Gastroesophageal sphincter (tissue), 4 donors: ENCODE measurements around the gene MAP4K4. TPM values are rescaled to one million over a fixed set of nuclear protein-coding genes. Genes with fewer than 3 reads are reported as not detected.

ENCODE experiments used
- ATAC-seq: fragments of 150-250 bp; one replicate; pipeline ENCODE4 v1.9.1; 2016; ENCODE audit warnings: mild to moderate bottlenecking, moderate library complexity
- H3K27ac ChIP-seq, 4 donors: fragments of 200-600 bp; sonication (generic) in 3 of 4; 1 replicate in 3 of 4; 2 replicates in 1 of 4; pipeline ENCODE4 v1.5.1; 2016 to 2019
- H3K27me3 ChIP-seq: fragments of 200-600 bp; sonication (generic); one replicate; pipeline ENCODE4 v1.5.1; 2019
- H3K36me3 ChIP-seq, 2 donors: fragments of 200-600 bp; sonication (generic); one replicate each; pipeline ENCODE4 v1.5.1; 2019; ENCODE audit warnings: control low read depth in 1 of 2
- H3K4me1 ChIP-seq, 3 donors: fragments of 200-600 bp; sonication (generic); 1 replicate in 2 of 3; 2 replicates in 1 of 3; pipeline ENCODE4 v1.5.1; 2016 to 2019; ENCODE audit warnings: control low read depth in 2 of 3
- H3K4me3 ChIP-seq, 2 donors: fragments of 200-600 bp; sonication (generic); one replicate each; pipeline ENCODE4 v1.5.1; 2019; ENCODE audit warnings: mild to moderate bottlenecking in 1 of 2, moderate library complexity in 1 of 2
- H3K9me3 ChIP-seq, 3 donors: fragments of 200-600 bp; sonication (generic); one replicate each; pipeline ENCODE4 v1.5.1; 2017 to 2019; ENCODE audit warnings: control low read depth in 2 of 3
- CTCF ChIP-seq, 4 experiments: fragments of 200-600 bp in 2 of 4; fragments of 450-650 bp in 2 of 4; sonication (generic) in 1 of 4; IDR thresholded peaks; one replicate each; pipeline ENCODE4 v1.5.1; 2017 to 2019; ENCODE audit warnings: antibody characterized with exemption in 4 of 4, mild to moderate bottlenecking in 2 of 4, moderate library complexity in 2 of 4
- EP300 ChIP-seq: sonication (generic); formaldehyde crosslinking; IDR thresholded peaks from one replicate; pipeline ENCODE4 v1.6.1; 2017; ENCODE audit warnings: antibody characterized with exemption, mild to moderate bottlenecking
- POLR2A ChIP-seq, 2 donors: fragments of 450-650 bp; IDR thresholded peaks; one replicate each; pipeline ENCODE4 v1.6.1; 2017; ENCODE audit warnings: antibody characterized with exemption in 2 of 2, mild to moderate bottlenecking in 2 of 2, moderate library complexity in 1 of 2
- POLR2AphosphoS5 ChIP-seq: sonication (generic); formaldehyde crosslinking; IDR thresholded peaks from one replicate; pipeline ENCODE4 v1.6.1; 2017; ENCODE audit warnings: antibody characterized with exemption
- WGBS, 2 donors: methylation state at CpG; one replicate each; pipeline ENCODE4 v1.1.5; 2018; ENCODE audit warnings: low coverage in 1 of 2; 5-methylcytosine and 5-hydroxymethylcytosine counted together
- total RNA-seq, 4 donors: library from RNA; depleted of rRNA; stranded (reverse); fragments of >200 nt; gene quantifications; one replicate each; pipeline ENCODE4 v1.1.0, GENCODE V29; 2016

MAP4K4 gene
- total RNA-seq, 4 donors from 2014 or later, result 35.8 to 59.5 (median 48.9) TPM

- WGBS, 2 donors, result 18 to 19% methylated on average over 8 to 15 of the region's 31 CpGs
- peak; percentile 9 for ATAC-seq
These were observed 1.0 kb upstream of the MAP4K4 start for GRCh38 chr2:101696272-101697123.

GRCh38 chr2:101698014-101698843 lies 722 bp downstream of the MAP4K4 start:
- ATAC-seq, result peak; percentile 21
- Histone ChIP-seq H3K36me3 (no peaks in the 10 kb centered on the region), H3K4me1 (peaks cover 0 to 61% (median 0%) of the 10 kb centered on the region in 3 donors), H3K27me3 (no peaks in the 10 kb centered on the region), H3K9me3 (peaks cover 0 to 10% (median 0%) of the 10 kb centered on the region in 3 donors), H3K4me3 (peak overlapping the region; percentile 67 to 71), H3K27ac (peak overlapping the region in 3 of 4 donors; percentile 90 to 93 (median 90))
- WGBS, 2 donors, result 0 to 2% methylated on average over 2 to 20 of the region's 57 CpGs
- TF ChIP-seq CTCF (IDR thresholded peaks at IDR 0.05), result peak in 1 of 4 experiments; percentile 6
- no peak for TF ChIP-seq POLR2A (IDR thresholded peaks at IDR 0.05)

More at GRCh38 chr2:101696272-101697123, 1.0 kb upstream of the MAP4K4 start:
- H3K4me1 ChIP-seq, result peaks cover 0 to 43% (median 0%) of the 10 kb centered on the region in 3 donors
- H3K36me3 ChIP-seq, result no peaks in the 10 kb centered on the region
- H3K4me3 ChIP-seq, result peak overlapping the region; percentile 61 to 67
- TF ChIP-seq POLR2AphosphoS5 (no peak), EP300 (no peak), POLR2A (IDR thresholded peaks at IDR 0.05) (no peak), CTCF (IDR thresholded peaks at IDR 0.05) (no peak)
- H3K27ac ChIP-seq, result peak overlapping the region; percentile 68 to 93 (median 90)
- peaks cover 0 to 10% (median 0%) of the 10 kb centered on the region in 3 donors for H3K9me3 ChIP-seq
- H3K27me3 ChIP-seq, result no peaks in the 10 kb centered on the region

GRCh38 chr2:101698844-101699754 lies 1.6 kb downstream of the MAP4K4 start:
- 10 to 11% methylated on average over 9 to 16 of the region's 16 CpGs for WGBS, 2 donors

GRCh38 chr2:101699755-101700461 lies 2.4 kb downstream of the MAP4K4 start:
- ATAC-seq, result no peak
- H3K4me3 ChIP-seq, result peak overlapping the region; percentile 67 to 71
- H3K36me3 ChIP-seq, result no peaks in the 10 kb centered on the region
- H3K4me1 ChIP-seq, result peaks cover 2 to 77% (median 4%) of the 10 kb centered on the region in 3 donors
- no peaks in the 10 kb centered on the region for H3K9me3 ChIP-seq
- TF ChIP-seq POLR2A (IDR thresholded peaks at IDR 0.05) (no peak), CTCF (IDR thresholded peaks at IDR 0.05) (no peak), EP300 (no peak), POLR2AphosphoS5 (no peak)
- no peaks in the 10 kb centered on the region for H3K27me3 ChIP-seq
- H3K27ac ChIP-seq, result peak overlapping the region in 3 of 4 donors; percentile 46 to 93 (median 90)
- WGBS, 2 donors, result 10 to 15% methylated on average over 5 to 13 of the region's 13 CpGs

More at GRCh38 chr2:101698844-101699754, 1.6 kb downstream of the MAP4K4 start:
- ATAC-seq, result no peak
- Histone ChIP-seq H3K27me3 (no peaks in the 10 kb centered on the region), H3K27ac (peak overlapping the region in 3 of 4 donors; percentile 46 to 93 (median 90)), H3K4me1 (peaks cover 0 to 69% (median 0%) of the 10 kb centered on the region in 3 donors), H3K36me3 (no peaks in the 10 kb centered on the region), H3K9me3 (peaks cover 0 to 6% (median 0%) of the 10 kb centered on the region in 3 donors), H3K4me3 (peak overlapping the region; percentile 67 to 71)
- no peak for TF ChIP-seq POLR2A (IDR thresholded peaks at IDR 0.05)
- TF ChIP-seq EP300, result no peak
